DND-41 (cell line): Measurements from ENCODE around the gene RERGL.

Experiments used
- ATAC-seq: fragments of 200-7000 bp; cut with Tn5 transposase; 3 replicates; pipeline ENCODE4 v1.9.1; 2021; ENCODE audit warnings: low read depth; ENCODE audit not compliant: insufficient read depth
- DNase-seq: peaks from one replicate; pipeline ENCODE4 v3.0.0-alpha.2; 2020
- H2AFZ ChIP-seq: 2 replicates; pipeline ENCODE4 v1.6.0; 2012; ENCODE audit warnings: low read depth, low read length
- H3K27ac ChIP-seq: 2 replicates; pipeline ENCODE4 v1.5.1; 2012; ENCODE audit warnings: low read length, inconsistent platforms
- H3K27me3 ChIP-seq: fragments of 200-600 bp; sonication (generic); 2 replicates; pipeline ENCODE4 v1.6.0; 2012; ENCODE audit warnings: low read length, mild to moderate bottlenecking, inconsistent platforms; ENCODE audit not compliant: insufficient read depth, poor library complexity
- H3K36me3 ChIP-seq: 2 replicates; pipeline ENCODE4 v1.5.1; 2012; ENCODE audit warnings: low read length, inconsistent platforms; ENCODE audit not compliant: insufficient read depth
- H3K4me1 ChIP-seq: 2 replicates; pipeline ENCODE4 v1.5.1; 2012; ENCODE audit warnings: mild to moderate bottlenecking, low read length; ENCODE audit not compliant: insufficient read depth
- H3K4me2 ChIP-seq: 2 replicates; pipeline ENCODE4 v1.6.0; 2012; ENCODE audit warnings: mild to moderate bottlenecking, moderate library complexity, low read length, inconsistent platforms; ENCODE audit not compliant: insufficient read depth
- H3K4me3 ChIP-seq, 2 experiments: fragments of 200-600 bp in 1 of 2; shearing (Covaris generic) in 1 of 2; 2 replicates each; pipeline ENCODE4 v1.5.1; 2012 to 2016; ENCODE audit warnings: inconsistent platforms in 2 of 2, low read length in 2 of 2, mild to moderate bottlenecking in 2 of 2, low read depth in 1 of 2, moderate library complexity in 1 of 2
- H3K79me2 ChIP-seq: 2 replicates; pipeline ENCODE4 v1.6.0; 2012; ENCODE audit warnings: low read length, inconsistent platforms; ENCODE audit not compliant: insufficient read depth
- H3K9ac ChIP-seq: 2 replicates; pipeline ENCODE4 v1.6.0; 2012; ENCODE audit warnings: low read depth, mild to moderate bottlenecking, inconsistent platforms, low read length, moderate library complexity
- H3K9me3 ChIP-seq: 2 replicates; pipeline ENCODE4 v1.5.1; 2012; ENCODE audit warnings: low read length, moderate library complexity, mild to moderate bottlenecking, inconsistent platforms; ENCODE audit not compliant: insufficient read depth, severe bottlenecking
- H4K20me1 ChIP-seq: 2 replicates; pipeline ENCODE4 v1.6.0; 2012; ENCODE audit warnings: low read length; ENCODE audit not compliant: insufficient read depth
- EZH2 ChIP-seq: IDR thresholded peaks from 3 replicates; pipeline ENCODE4 v1.6.1; 2012; ENCODE audit warnings: borderline replicate concordance, low read depth, mild to moderate bottlenecking, moderate library complexity, low read length, inconsistent platforms; ENCODE audit not compliant: severe bottlenecking
- TF ChIP-seq, protein P1 (sequence below): IDR thresholded peaks from 2 replicates; pipeline ENCODE4 v1.5.1; 2012; ENCODE audit warnings: borderline replicate concordance, low read length, moderate library complexity, mild to moderate bottlenecking; ENCODE audit not compliant: poor library complexity, severe bottlenecking; ENCODE audit errors: extremely low read depth

The RERGL gene, protein sequence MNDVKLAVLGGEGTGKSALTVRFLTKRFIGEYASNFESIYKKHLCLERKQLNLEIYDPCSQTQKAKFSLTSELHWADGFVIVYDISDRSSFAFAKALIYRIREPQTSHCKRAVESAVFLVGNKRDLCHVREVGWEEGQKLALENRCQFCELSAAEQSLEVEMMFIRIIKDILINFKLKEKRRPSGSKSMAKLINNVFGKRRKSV

DNA sequence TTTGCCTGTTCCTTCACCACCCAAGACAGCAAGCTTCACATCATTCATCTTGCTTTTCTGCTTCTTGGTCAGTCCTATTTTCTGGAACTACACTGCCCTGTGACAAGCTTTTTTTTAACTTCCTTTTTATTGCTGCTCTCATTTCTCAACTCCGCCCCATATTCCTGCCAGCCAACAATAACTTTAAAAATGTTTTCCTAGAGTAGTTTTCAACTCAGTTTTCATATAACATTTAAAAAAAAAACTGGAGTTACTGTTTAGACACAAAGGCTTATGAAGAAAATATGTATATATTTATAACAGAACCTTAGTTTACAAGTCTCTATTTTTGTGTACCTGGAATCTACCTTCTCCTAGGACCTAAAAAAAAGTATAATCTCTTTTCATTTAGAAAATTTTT is at the start of gene RERGL:
RERGL (minus strand) TSS at position 101 of the 400 bp plus-strand sequence; CDS start at position 48, 53 bp downstream.
- no peaks in the 10 kb centered on the region for H3K36me3 ChIP-seq
- no peaks in the 10 kb centered on the region for H4K20me1 ChIP-seq
- H3K4me1 ChIP-seq = no peaks in the 10 kb centered on the region
- no peak within 1 kb of the TSS for H3K4me3 ChIP-seq
- DNase-seq (no peak), ATAC-seq (no peak)
- no peak within 1 kb of the TSS for H2AFZ ChIP-seq
- H3K9me3 ChIP-seq = no peaks in the 10 kb centered on the region
- TF ChIP-seq, protein P1, sequence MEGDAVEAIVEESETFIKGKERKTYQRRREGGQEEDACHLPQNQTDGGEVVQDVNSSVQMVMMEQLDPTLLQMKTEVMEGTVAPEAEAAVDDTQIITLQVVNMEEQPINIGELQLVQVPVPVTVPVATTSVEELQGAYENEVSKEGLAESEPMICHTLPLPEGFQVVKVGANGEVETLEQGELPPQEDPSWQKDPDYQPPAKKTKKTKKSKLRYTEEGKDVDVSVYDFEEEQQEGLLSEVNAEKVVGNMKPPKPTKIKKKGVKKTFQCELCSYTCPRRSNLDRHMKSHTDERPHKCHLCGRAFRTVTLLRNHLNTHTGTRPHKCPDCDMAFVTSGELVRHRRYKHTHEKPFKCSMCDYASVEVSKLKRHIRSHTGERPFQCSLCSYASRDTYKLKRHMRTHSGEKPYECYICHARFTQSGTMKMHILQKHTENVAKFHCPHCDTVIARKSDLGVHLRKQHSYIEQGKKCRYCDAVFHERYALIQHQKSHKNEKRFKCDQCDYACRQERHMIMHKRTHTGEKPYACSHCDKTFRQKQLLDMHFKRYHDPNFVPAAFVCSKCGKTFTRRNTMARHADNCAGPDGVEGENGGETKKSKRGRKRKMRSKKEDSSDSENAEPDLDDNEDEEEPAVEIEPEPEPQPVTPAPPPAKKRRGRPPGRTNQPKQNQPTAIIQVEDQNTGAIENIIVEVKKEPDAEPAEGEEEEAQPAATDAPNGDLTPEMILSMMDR = no peak
- no peak for TF ChIP-seq EZH2
- no peak within 1 kb of the TSS for H3K9ac ChIP-seq
- H3K27ac ChIP-seq = no peak within 1 kb of the TSS
- no peaks in the 10 kb centered on the region for H3K79me2 ChIP-seq
- no peak within 1 kb of the TSS for H3K4me2 ChIP-seq
- H3K27me3 ChIP-seq = no peaks in the 10 kb centered on the region

DNA sequence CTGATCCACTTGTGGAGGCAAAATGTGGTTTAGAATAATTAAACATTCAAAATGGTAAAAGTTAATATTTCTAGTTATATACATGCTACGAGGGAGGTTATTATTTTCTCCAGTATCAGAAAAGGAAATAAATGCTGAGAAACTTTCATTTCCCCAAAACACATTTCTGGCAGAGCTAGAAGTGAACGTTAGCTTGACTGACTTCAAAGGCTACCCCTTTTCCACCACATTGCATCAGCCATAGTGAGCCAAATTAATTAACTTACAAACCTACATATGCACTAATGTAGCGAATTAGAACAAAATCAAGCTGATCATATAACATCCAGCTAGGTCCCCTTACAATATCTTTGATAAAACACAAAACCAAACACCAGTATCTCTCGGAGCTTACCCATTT is 49.3 kb upstream of the RERGL start:
- no peaks in the 10 kb centered on the region for H3K36me3 ChIP-seq
- H4K20me1 ChIP-seq = no peaks in the 10 kb centered on the region
- no peaks in the 10 kb centered on the region for H3K27me3 ChIP-seq
- H3K79me2 ChIP-seq = no peaks in the 10 kb centered on the region
- H3K4me2 ChIP-seq = no peak overlapping the region
- ATAC-seq = no peak
- no peak overlapping the region for H2AFZ ChIP-seq
- H3K9ac ChIP-seq = no peak overlapping the region
- H3K9me3 ChIP-seq = no peaks in the 10 kb centered on the region
- TF ChIP-seq EZH2 = no peak
- TF ChIP-seq, protein P1 = no peak
- DNase-seq = no peak
- H3K4me1 ChIP-seq = no peaks in the 10 kb centered on the region
- H3K27ac ChIP-seq = no peak overlapping the region
- no peak overlapping the region for H3K4me3 ChIP-seq

DNA sequence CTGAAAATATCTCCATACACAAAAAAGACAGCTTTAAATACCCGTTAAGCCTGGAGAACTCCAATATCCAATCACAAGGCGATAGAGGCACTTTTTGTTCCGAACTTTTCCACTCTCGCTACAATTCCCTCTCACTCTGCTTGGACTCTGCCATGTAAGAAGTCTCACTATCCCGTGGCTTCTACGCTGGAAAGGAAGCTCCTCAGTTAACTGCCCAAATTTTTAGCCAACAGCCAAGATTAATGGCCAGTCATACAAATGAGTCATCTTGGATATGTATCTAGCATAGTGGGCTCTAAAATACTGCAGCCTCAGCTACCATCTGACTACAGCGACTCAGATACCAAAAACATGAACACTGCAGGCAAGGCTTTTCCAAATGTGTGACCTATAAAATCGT is 45.5 kb upstream of the RERGL start:
- no peak for DNase-seq
- no peak for TF ChIP-seq EZH2
- H3K4me1 ChIP-seq = no peaks in the 10 kb centered on the region
- H3K4me3 ChIP-seq = no peak overlapping the region
- H3K4me2 ChIP-seq = no peak overlapping the region
- H4K20me1 ChIP-seq = no peaks in the 10 kb centered on the region
- H3K27ac ChIP-seq = no peak overlapping the region
- H3K27me3 ChIP-seq = no peaks in the 10 kb centered on the region
- H3K9ac ChIP-seq = no peak overlapping the region
- no peak overlapping the region for H2AFZ ChIP-seq
- no peaks in the 10 kb centered on the region for H3K9me3 ChIP-seq
- H3K79me2 ChIP-seq = no peaks in the 10 kb centered on the region
- no peaks in the 10 kb centered on the region for H3K36me3 ChIP-seq
- no peak for ATAC-seq

DNA sequence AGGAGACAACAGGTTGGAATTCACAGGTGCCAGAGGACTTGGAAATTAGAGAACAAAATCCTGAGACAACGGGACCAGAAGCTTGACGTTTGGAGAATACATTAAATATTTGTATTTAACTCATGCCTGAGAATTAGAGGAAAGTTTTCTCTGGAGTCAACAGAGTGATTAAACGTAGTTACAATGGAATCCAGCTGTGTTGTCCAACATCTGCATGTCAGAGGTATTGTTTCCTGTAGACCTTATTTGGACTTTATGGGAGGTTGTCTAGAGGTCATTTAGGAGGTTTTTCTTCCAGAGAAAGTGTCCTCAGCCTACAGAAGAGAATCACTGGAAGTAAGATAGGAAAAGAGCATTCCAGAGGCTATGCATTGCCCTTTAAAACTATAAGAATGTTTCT is 45.1 kb upstream of the RERGL start:
- Histone ChIP-seq H3K4me3 (no peak overlapping the region), H3K27ac (no peak overlapping the region), H3K36me3 (no peaks in the 10 kb centered on the region), H3K4me1 (no peaks in the 10 kb centered on the region), H3K9ac (no peak overlapping the region), H4K20me1 (no peaks in the 10 kb centered on the region), H3K9me3 (no peaks in the 10 kb centered on the region), H3K79me2 (no peaks in the 10 kb centered on the region), H3K27me3 (no peaks in the 10 kb centered on the region), H2AFZ (no peak overlapping the region), H3K4me2 (no peak overlapping the region)
- TF ChIP-seq, protein P1 = no peak
- no peak for TF ChIP-seq EZH2
- DNase-seq = no peak
- ATAC-seq = no peak
